Right lobe of liver (tissue), 6 donors: Measurements from ENCODE around the gene LRRC28. TPM values are rescaled to one million over a fixed set of nuclear protein-coding genes. Genes with fewer than 3 reads are reported as not detected.

Experiments used
- ATAC-seq, 4 donors: fragments of 200-7000 bp; cut with Tn5 transposase; one replicate each; pipeline ENCODE4 v1.9.1; 2020; ENCODE audit warnings: mild to moderate bottlenecking in 4 of 4, moderate library complexity in 4 of 4
- DNase-seq, 3 donors: peaks; one replicate each; pipeline ENCODE4 v3.0.0-alpha.2; 2020
- H3K27ac ChIP-seq, 3 donors: fragments of 200-600 bp; one replicate each; pipeline ENCODE4 v1.8.0; 2022
- H3K27me3 ChIP-seq, 2 donors: fragments of 200-600 bp; one replicate each; pipeline ENCODE4 v1.8.0; 2022
- H3K36me3 ChIP-seq, 4 donors: fragments of 200-600 bp; sonication (generic) in 1 of 4; one replicate each; pipeline versions ENCODE4 v1.5.1 to v1.8.0; 2017 to 2022; ENCODE audit warnings: control low read depth in 1 of 4
- H3K4me1 ChIP-seq, 4 donors: fragments of 200-600 bp; sonication (generic) in 1 of 4; one replicate each; pipeline versions ENCODE4 v1.5.1 to v1.8.0; 2017 to 2022; ENCODE audit warnings: control low read depth in 1 of 4
- H3K4me3 ChIP-seq, 3 donors: fragments of 200-600 bp; one replicate each; pipeline ENCODE4 v1.8.0; 2022
- H3K9me3 ChIP-seq, 4 donors: fragments of 200-600 bp; sonication (generic) in 1 of 4; one replicate each; pipeline versions ENCODE4 v1.5.1 to v1.8.0; 2017 to 2022; ENCODE audit warnings: control low read depth in 1 of 4
- POLR2A ChIP-seq: fragments of 450-650 bp; IDR thresholded peaks from one replicate; pipeline ENCODE4 v1.6.1; 2017; ENCODE audit warnings: antibody characterized with exemption, mild to moderate bottlenecking
- WGBS: methylation state at CpG from one replicate; pipeline ENCODE4 v1.1.6; 2018; ENCODE audit warnings: low coverage, low lambda C conversion rate; ENCODE audit not compliant: insufficient coverage; ENCODE audit errors: missing lambda C conversion rate; 5-methylcytosine and 5-hydroxymethylcytosine counted together
- intact Hi-C, 2 donors: fragments of 100-400 bp; cut with DNase I; formaldehyde crosslinking; loops; one replicate each; pipeline versions ENCODE4 v1.11.2 to v1.14.1; 2022
- total RNA-seq, 6 experiments: library from RNA; depleted of rRNA in 2 of 6; stranded (reverse); fragments of >200 nt in 2 of 6; fragmentation: NEBNext Ultra II Directional in 3 of 6; extraction: Animal tissue kit (Norgen Biotek cat#: 25700) in 3 of 6; gene quantifications; one replicate each; pipeline versions ENCODE4 v1.1.0 to v1.2.4, GENCODE V29; 2016 to 2023
- TF ChIP-seq, protein P1 (sequence below), 4 donors: fragments of 200-600 bp in 3 of 4; fragments of 450-650 bp in 1 of 4; IDR thresholded peaks; one replicate each; pipeline versions ENCODE4 v1.5.1 to v1.8.0; 2016 to 2022; ENCODE audit warnings: antibody characterized with exemption in 4 of 4, mild to moderate bottlenecking in 2 of 4
- donor health status: DM: no; HTN: yes; CAD: no.
- donor health status: DM: no; HTN: no; CAD: no.
- donor health status: DM: no; HTN: no; CAD: no.
- donor health status: DM: no; HTN: yes; CAD: no.
- donor health status: DM: no; HTN: yes; CAD: no.

The LRRC28 gene
- total RNA-seq, 6 experiments from 2014 or later, result 21.8 to 70.1 (median 31.9) TPM

DNA sequence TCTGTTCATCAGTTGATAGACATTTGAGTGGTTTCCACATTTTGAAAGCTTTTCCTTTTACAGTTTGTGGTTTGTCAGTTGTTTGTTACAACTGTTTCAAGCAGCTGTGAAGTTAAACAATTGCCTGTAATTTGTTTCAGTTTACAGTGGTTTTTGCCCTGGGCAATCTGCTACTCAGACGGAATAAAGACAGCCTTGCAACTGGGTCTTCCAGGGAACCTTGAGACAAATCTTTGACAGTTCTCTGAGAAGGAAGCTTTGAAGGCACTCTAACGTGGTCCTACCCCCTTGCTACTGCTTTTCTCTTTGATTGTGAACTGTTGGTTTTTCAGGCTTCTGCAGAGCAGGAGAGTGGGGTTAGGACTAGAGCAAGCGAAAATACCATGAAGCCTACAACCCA lies 28.0 kb downstream of the LRRC28 start:
- H3K4me1 ChIP-seq, result no peaks in the 10 kb centered on the region

DNA sequence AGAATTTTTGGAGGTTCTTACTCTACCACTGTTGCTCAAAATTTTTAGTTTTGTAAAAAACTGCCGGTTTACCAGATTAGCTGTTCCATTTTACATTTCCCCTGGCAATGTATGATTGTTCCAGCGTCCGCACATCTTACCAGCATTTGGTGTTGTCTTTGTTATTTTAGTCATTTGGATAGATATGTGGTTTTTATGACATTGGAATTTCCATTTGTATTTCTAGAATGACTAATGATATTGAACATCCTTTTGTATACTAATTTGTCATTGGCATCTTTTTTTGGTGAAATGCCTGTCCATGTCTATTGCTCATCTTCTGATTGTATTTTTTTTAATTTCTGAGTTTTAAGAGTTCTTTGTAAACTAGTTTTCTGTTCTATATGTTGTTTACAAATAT lies 28.5 kb downstream of the LRRC28 start:
- Histone ChIP-seq H3K36me3 (no peaks in the 10 kb centered on the region), H3K4me1 (no peaks in the 10 kb centered on the region), H3K27ac (no peak overlapping the region), H3K27me3 (no peaks in the 10 kb centered on the region), H3K9me3 (no peaks in the 10 kb centered on the region), H3K4me3 (no peak overlapping the region)
- no peak for TF ChIP-seq POLR2A
- TF ChIP-seq, protein P1, sequence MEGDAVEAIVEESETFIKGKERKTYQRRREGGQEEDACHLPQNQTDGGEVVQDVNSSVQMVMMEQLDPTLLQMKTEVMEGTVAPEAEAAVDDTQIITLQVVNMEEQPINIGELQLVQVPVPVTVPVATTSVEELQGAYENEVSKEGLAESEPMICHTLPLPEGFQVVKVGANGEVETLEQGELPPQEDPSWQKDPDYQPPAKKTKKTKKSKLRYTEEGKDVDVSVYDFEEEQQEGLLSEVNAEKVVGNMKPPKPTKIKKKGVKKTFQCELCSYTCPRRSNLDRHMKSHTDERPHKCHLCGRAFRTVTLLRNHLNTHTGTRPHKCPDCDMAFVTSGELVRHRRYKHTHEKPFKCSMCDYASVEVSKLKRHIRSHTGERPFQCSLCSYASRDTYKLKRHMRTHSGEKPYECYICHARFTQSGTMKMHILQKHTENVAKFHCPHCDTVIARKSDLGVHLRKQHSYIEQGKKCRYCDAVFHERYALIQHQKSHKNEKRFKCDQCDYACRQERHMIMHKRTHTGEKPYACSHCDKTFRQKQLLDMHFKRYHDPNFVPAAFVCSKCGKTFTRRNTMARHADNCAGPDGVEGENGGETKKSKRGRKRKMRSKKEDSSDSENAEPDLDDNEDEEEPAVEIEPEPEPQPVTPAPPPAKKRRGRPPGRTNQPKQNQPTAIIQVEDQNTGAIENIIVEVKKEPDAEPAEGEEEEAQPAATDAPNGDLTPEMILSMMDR (IDR thresholded peaks at IDR 0.05), result no peak
- ATAC-seq, result no peak
- intact Hi-C loops, result no loop called here
- WGBS, result 87% methylated on average over 3 of the region's 3 CpGs
- no peak for DNase-seq

More for the DNA sequence above, 28.0 kb downstream of the LRRC28 start:
- 78% methylated on average over 3 of the region's 3 CpGs for WGBS
- TF ChIP-seq, protein P1 (IDR thresholded peaks at IDR 0.05), result no peak
- no peak for TF ChIP-seq POLR2A
- H3K27me3 ChIP-seq, result no peaks in the 10 kb centered on the region
- no peaks in the 10 kb centered on the region for H3K36me3 ChIP-seq
- intact Hi-C loops, result no loop called here
- no peak overlapping the region for H3K27ac ChIP-seq
- DNase-seq (no peak), ATAC-seq (no peak)
- no peak overlapping the region for H3K4me3 ChIP-seq
- no peaks in the 10 kb centered on the region for H3K9me3 ChIP-seq

DNA sequence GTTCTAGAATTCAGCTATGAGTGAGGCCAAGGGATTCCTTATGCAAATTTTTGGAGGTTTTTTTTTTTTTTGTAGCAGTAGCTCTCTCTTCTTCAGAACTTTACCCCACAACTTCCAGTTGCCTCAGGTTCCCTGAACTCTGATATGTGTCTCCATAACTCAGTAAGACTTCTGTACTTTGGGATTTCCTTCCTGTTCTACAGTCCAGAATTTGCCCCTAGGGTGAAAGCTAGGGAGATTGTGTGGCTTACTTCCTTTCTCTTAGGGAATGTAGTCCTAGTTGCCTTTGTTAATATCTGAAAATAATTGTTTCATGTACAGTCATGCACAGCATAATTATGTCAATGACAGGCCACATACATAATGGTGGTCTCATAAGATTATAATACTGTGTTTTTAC lies 30.8 kb downstream of the LRRC28 start:
- ATAC-seq (no peak), DNase-seq (no peak)
- Histone ChIP-seq H3K36me3 (no peaks in the 10 kb centered on the region), H3K9me3 (no peaks in the 10 kb centered on the region), H3K27ac (no peak overlapping the region), H3K4me3 (no peak overlapping the region), H3K27me3 (no peaks in the 10 kb centered on the region), H3K4me1 (no peaks in the 10 kb centered on the region)
- intact Hi-C loops, result no loop called here
- no peak for TF ChIP-seq POLR2A
- TF ChIP-seq, protein P1 (IDR thresholded peaks at IDR 0.05), result no peak

DNA sequence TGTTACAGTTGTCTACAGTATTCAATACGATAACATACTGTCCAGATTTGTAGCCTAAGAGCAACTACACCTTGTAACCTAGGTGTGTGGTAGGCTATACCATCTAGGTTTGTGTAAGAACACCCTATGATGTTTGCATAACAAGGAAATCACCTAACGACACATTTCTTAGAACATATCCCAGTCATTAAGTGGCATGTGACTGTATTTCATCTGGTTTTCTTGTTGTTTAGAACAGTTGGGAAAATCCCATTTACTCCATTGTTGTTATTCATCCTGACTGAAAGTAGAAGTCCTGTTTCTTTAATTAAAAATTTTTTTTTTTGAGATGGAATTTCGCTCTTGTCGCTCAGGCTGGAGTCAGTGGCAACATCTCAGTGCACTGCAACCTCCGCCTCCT lies 31.3 kb downstream of the LRRC28 start:
- Histone ChIP-seq H3K27me3 (no peaks in the 10 kb centered on the region), H3K9me3 (no peaks in the 10 kb centered on the region), H3K27ac (no peak overlapping the region), H3K4me3 (no peak overlapping the region), H3K4me1 (no peaks in the 10 kb centered on the region), H3K36me3 (no peaks in the 10 kb centered on the region)
- TF ChIP-seq, protein P1 (IDR thresholded peaks at IDR 0.05), result no peak
- TF ChIP-seq POLR2A, result no peak
- WGBS, result 98% methylated on average over 5 of the region's 5 CpGs
- intact Hi-C loops, result no loop called here
- ATAC-seq (no peak), DNase-seq (no peak)

DNA sequence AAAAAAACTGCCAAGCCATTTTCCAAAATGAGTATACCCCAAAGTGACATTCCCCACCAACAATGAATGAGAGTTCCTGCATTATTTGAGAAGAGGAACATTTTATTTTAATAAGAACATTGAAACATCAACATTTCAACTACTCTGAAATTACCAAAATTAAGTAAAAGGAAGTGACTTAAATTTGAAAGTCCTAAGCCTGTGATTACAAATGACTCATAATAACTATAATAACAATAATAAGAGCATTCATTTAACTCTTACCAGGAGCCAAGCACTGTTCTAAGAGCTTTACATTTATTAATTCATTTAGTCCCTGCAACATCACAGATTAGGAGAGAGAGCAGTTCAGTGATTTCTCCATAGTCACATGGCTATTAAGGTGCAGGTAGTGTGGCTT lies 32.4 kb downstream of the LRRC28 start:
- peaks cover 0 to under 1% (median 0%) of the 10 kb centered on the region in 4 donors for H3K36me3 ChIP-seq
- ATAC-seq (no peak), DNase-seq (no peak)
- no peaks in the 10 kb centered on the region for H3K4me1 ChIP-seq
- H3K4me3 ChIP-seq, result no peak overlapping the region
- H3K27me3 ChIP-seq, result no peaks in the 10 kb centered on the region
- intact Hi-C loops, result no loop called here
- H3K27ac ChIP-seq, result no peak overlapping the region
- TF ChIP-seq, protein P1 (IDR thresholded peaks at IDR 0.05), result no peak
- TF ChIP-seq POLR2A, result no peak
- H3K9me3 ChIP-seq, result no peaks in the 10 kb centered on the region
